Measurements from ENCODE around the gene ERVW-1.

GRCh38 chr7:92460510-92460909 lies 17.2 kb downstream of the ERVW-1 start:
- TF ChIP-seq CTCF (IDR thresholded peaks at IDR 0.05 in 8 of 11, conservative IDR thresholded peaks at IDR 0.05 in 3 of 11) (no peak), POLR2A (IDR thresholded peaks at IDR 0.05) (no peak), POLR2AphosphoS5 (IDR thresholded peaks at IDR 0.05) (no peak)
